Body of pancreas (tissue), 4 donors: ENCODE measurements around the gene UPP1. TPM values are rescaled to one million over a fixed set of nuclear protein-coding genes. Genes with fewer than 3 reads are reported as not detected.

ENCODE experiments used
- ATAC-seq: fragments of 150-250 bp; one replicate; pipeline ENCODE4 v1.9.1; 2016
- DNase-seq, 4 donors: peaks; one replicate each; pipeline ENCODE4 v3.0.0-alpha.2; 2019
- H3K27ac ChIP-seq, 4 donors: fragments of 200-600 bp; sonication (generic); 1 replicate in 3 of 4; 2 replicates in 1 of 4; pipeline versions ENCODE4 v1.5.1 to v1.6.1; 2016 to 2019; ENCODE audit warnings: mild to moderate bottlenecking in 1 of 4, mixed read lengths in 1 of 4, moderate library complexity in 1 of 4
- H3K27me3 ChIP-seq, 2 donors: fragments of 200-600 bp; sonication (generic); one replicate each; pipeline ENCODE4 v1.6.0; 2016; ENCODE audit warnings: mild to moderate bottlenecking in 1 of 2
- H3K36me3 ChIP-seq, 2 donors: fragments of 200-600 bp; sonication (generic); replicated peaks in 1 of 2; 2 replicates each; pipeline ENCODE4 v1.5.1; 2016; ENCODE audit warnings: low read depth in 2 of 2; ENCODE audit not compliant: insufficient read depth in 1 of 2
- H3K4me1 ChIP-seq: fragments of 200-600 bp; sonication (generic); one replicate; pipeline ENCODE4 v1.6.0; 2016
- H3K4me3 ChIP-seq, 2 donors: fragments of 200-600 bp; sonication (generic); 1 replicate in 1 of 2; 2 replicates in 1 of 2; pipeline ENCODE4 v1.5.1; 2016 to 2019
- H3K9me3 ChIP-seq, 3 donors: fragments of 200-600 bp; sonication (generic); 1 replicate in 2 of 3; 2 replicates in 1 of 3; pipeline ENCODE4 v1.5.1; 2016
- POLR2A ChIP-seq, 3 donors: fragments of 450-650 bp; IDR thresholded peaks; one replicate each; pipeline ENCODE4 v1.6.1; 2016; ENCODE audit warnings: antibody characterized with exemption in 3 of 3, mild to moderate bottlenecking in 2 of 3
- WGBS, 2 donors: methylation state at CpG; one replicate each; pipeline ENCODE4 v1.1.5; 2017; 5-methylcytosine and 5-hydroxymethylcytosine counted together
- intact Hi-C: fragments of 100-400 bp; cut with DNase I; formaldehyde crosslinking; loops from one replicate; pipeline ENCODE4 v1.15.1; 2023
- total RNA-seq, 2 donors: library from RNA; depleted of rRNA; stranded (reverse); fragments of >200 nt; gene quantifications; one replicate each; pipeline ENCODE4 v1.1.0, GENCODE V29; 2016
- TF ChIP-seq, protein P1 (sequence below), 7 experiments: fragments of 450-650 bp in 4 of 7; fragments of 200-600 bp in 3 of 7; sonication (generic) in 3 of 7; IDR thresholded peaks; one replicate each; pipeline ENCODE4 v1.5.1; 2016 to 2019; ENCODE audit warnings: antibody characterized with exemption in 7 of 7

Gene UPP1
- total RNA-seq, 2 donors from 2014 or later: 7.3 to 9.9 TPM

DNA sequence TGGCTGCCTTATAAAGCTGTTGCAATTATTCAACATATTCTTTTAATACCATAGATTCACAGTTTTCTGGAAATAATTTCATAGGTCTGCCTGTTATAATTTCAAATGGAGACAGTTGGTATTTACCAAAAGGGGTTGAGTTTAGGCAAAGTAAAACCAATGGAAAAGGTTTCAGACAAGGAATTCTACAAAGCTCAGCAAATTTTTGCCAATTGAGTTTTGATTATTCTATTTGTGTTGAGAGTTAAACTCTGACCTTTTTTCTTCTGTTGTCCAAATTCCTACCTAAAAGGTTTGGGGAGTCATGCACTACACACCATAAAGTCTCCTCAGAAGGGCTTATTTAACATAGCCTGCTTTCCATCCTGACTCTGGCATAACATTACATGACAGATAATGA, 43.7 kb downstream of the UPP1 start:
- Histone ChIP-seq H3K36me3 (no peaks in the 10 kb centered on the region), H3K27me3 (no peaks in the 10 kb centered on the region), H3K4me3 (no peak overlapping the region), H3K9me3 (no peaks in the 10 kb centered on the region), H3K4me1 (no peaks in the 10 kb centered on the region), H3K27ac (no peak overlapping the region)
- intact Hi-C loops: no loop called here
- no peak for ATAC-seq
- no peak for DNase-seq
- TF ChIP-seq, protein P1, sequence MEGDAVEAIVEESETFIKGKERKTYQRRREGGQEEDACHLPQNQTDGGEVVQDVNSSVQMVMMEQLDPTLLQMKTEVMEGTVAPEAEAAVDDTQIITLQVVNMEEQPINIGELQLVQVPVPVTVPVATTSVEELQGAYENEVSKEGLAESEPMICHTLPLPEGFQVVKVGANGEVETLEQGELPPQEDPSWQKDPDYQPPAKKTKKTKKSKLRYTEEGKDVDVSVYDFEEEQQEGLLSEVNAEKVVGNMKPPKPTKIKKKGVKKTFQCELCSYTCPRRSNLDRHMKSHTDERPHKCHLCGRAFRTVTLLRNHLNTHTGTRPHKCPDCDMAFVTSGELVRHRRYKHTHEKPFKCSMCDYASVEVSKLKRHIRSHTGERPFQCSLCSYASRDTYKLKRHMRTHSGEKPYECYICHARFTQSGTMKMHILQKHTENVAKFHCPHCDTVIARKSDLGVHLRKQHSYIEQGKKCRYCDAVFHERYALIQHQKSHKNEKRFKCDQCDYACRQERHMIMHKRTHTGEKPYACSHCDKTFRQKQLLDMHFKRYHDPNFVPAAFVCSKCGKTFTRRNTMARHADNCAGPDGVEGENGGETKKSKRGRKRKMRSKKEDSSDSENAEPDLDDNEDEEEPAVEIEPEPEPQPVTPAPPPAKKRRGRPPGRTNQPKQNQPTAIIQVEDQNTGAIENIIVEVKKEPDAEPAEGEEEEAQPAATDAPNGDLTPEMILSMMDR (IDR thresholded peaks at IDR 0.05): no peak
- TF ChIP-seq POLR2A (IDR thresholded peaks at IDR 0.05): no peak

DNA sequence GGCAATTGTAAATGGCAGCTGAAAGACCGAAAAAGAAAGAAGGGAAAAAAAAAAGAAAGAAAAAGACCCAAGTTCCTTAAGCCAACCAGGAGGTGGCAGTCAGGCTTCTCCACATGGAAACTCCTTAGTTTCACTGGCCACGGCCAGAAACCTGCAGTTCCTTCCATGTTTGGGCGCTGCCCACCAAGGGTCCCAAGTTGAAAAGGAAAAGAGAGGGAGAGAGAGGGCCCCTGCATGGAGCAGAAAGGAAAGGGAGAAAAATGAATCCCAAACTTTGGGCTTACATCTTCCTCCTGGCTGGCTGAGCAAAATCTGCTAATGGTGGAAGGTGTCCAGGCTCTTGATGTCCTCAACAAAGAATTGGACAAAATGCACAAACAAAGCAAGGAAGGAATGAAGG, 50.4 kb downstream of the UPP1 start:
- ATAC-seq: no peak
- no peaks in the 10 kb centered on the region for H3K27me3 ChIP-seq
- intact Hi-C loops: no loop called here
- no peaks in the 10 kb centered on the region for H3K36me3 ChIP-seq
- no peaks in the 10 kb centered on the region for H3K9me3 ChIP-seq
- peak in 1 of 4 donors; percentile 17 for DNase-seq
- WGBS, 2 donors: 38 to 54% methylated on average over 3 of the region's 3 CpGs
- peaks cover 25% of the 10 kb centered on the region for H3K4me1 ChIP-seq
- no peak overlapping the region for H3K4me3 ChIP-seq
- TF ChIP-seq, protein P1 (IDR thresholded peaks at IDR 0.05): peak in 5 of 7 experiments; percentile 6 to 45 (median 21)
- TF ChIP-seq POLR2A (IDR thresholded peaks at IDR 0.05): no peak
- H3K27ac ChIP-seq: peak overlapping the region in 3 of 4 donors; percentile 49 to 67 (median 51)

DNA sequence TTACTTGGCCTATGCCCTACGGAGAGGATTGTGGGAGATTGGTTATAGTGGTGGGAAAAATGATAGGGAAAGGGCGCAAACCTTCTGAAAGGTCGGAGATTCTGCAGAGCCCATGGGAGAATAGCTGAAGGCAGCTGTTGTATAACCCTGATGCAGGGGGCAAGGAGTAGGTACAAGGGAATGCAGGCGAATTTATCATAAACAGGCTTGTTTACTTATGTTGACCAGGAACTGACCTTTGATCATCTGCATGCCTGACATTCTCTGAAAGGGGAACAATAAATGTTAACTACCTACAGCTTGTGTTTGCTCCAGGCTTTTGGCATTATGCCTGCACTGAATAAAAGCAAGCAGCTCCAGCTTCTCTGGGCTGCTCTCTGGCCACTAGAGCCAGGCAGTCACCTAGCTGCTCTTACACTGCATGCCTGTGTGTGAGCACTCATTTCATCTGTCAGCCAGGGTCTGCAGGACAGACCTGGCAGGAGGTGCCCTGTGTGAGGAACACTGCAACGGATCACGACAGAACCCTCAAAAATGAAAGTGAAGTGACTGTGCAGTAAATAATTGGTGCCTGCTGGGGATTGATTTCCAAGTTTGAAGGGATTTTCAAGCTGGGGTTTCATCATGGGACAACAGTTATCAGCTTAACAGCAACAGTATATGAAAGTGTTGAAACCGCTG, 51.1 kb downstream of the UPP1 start:
- Histone ChIP-seq H3K27ac (peak overlapping the region; percentile 42 to 67 (median 50)), H3K27me3 (no peaks in the 10 kb centered on the region), H3K36me3 (no peaks in the 10 kb centered on the region), H3K9me3 (no peaks in the 10 kb centered on the region), H3K4me1 (peaks cover 30% of the 10 kb centered on the region), H3K4me3 (no peak overlapping the region)
- ATAC-seq (peak; percentile 62), DNase-seq (peak; percentile 41 to 64 (median 58))
- intact Hi-C loops: no loop called here
- no peak for TF ChIP-seq POLR2A (IDR thresholded peaks at IDR 0.05)
- TF ChIP-seq, protein P1 (IDR thresholded peaks at IDR 0.05): no peak
- WGBS, 2 donors: 22 to 26% methylated on average over 7 of the region's 7 CpGs

DNA sequence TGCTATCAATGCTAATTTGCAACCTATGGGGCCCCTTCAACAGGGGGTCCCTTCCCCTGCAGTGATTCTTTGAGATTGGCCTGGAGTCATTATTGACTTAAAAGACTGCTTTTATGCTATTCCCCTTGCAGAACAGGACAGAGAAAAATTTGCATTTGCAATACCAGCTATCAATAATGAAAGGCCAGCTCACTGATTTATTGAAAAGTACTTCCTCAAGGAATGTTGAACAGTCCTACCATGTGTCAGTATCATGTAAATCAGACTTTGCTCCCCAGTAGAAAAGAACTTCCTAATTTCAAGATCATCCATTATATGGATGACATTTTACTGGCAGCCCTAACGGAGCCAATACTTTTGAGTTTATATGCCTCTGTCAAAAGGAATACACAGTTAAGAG, 52.5 kb downstream of the UPP1 start:
- no peaks in the 10 kb centered on the region for H3K27me3 ChIP-seq
- no peak overlapping the region for H3K4me3 ChIP-seq
- 41 to 48% methylated on average over 1 of the region's 1 CpG for WGBS, 2 donors
- no peak for DNase-seq
- no peaks in the 10 kb centered on the region for H3K9me3 ChIP-seq
- no peaks in the 10 kb centered on the region for H3K36me3 ChIP-seq
- H3K27ac ChIP-seq: no peak overlapping the region
- no peak for TF ChIP-seq POLR2A (IDR thresholded peaks at IDR 0.05)
- TF ChIP-seq, protein P1 (IDR thresholded peaks at IDR 0.05): no peak
- ATAC-seq: no peak
- intact Hi-C loops: no loop called here
- peaks cover 30% of the 10 kb centered on the region for H3K4me1 ChIP-seq

DNA sequence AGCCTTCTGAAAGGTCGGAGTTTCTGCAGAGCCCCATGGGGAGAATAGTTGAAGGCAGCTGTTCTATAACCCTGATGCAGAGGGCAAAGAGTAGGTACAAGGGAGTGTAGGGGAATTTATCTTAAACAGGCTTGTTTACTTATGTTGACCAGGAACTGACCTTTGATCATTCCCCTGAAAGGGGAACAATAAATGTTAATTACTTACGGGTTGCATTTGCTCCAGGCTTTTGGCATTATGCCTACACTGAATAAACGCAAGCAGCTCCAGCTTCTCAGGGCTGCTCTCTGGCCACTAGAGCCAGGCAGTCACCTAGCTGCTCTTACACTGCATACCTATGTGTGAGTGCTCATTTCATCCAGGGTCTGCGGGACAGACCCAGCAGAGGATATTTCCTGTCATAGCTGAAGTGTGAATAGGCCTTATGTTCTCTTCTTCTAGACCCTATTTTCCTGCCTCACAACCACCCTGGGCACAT, 55.3 kb downstream of the UPP1 start:
- Histone ChIP-seq H3K4me3 (no peak overlapping the region), H3K4me1 (peaks cover 41% of the 10 kb centered on the region), H3K36me3 (no peaks in the 10 kb centered on the region), H3K27ac (peak overlapping the region in 2 of 4 donors; percentile 15 to 30), H3K27me3 (no peaks in the 10 kb centered on the region), H3K9me3 (no peaks in the 10 kb centered on the region)
- intact Hi-C loops: no loop called here
- ATAC-seq: peak; percentile 14
- no peak for TF ChIP-seq POLR2A (IDR thresholded peaks at IDR 0.05)
- TF ChIP-seq, protein P1 (IDR thresholded peaks at IDR 0.05): no peak
- DNase-seq: peak; percentile 25 to 66 (median 54)
- WGBS, 2 donors: 14 to 20% methylated on average over 4 of the region's 4 CpGs
